Activated B cell treated with CpG ODN at 0.5 μM for 24 hours (primary cell): ENCODE data around the gene ZAP70. TPM values are rescaled to one million over a fixed set of nuclear protein-coding genes. Genes with fewer than 3 reads are reported as not detected.

Experiments
- ATAC-seq: fragments of 200-7000 bp; cut with Tn5 transposase; one replicate; pipeline ENCODE4 v1.10.0; 2021; ENCODE audit warnings: low read depth, mild to moderate bottlenecking, moderate library complexity
- CTCF ChIA-PET: fragments of 350-600 bp; sonication (Branson Sonifier 250); formaldehyde crosslinking; loops from one replicate; lab custom pipeline; 2021; ENCODE audit warnings: antibody characterized with exemption; lab: Charles Lee
- POLR2A ChIA-PET: fragments of 350-600 bp; sonication (Branson Sonifier 250); formaldehyde crosslinking; loops from one replicate; lab custom pipeline; 2021; ENCODE audit warnings: antibody characterized with exemption; lab: Charles Lee
- DNase-seq: peaks from one replicate; pipeline ENCODE4 v3.0.0; 2022
- H3K27ac Mint-ChIP-seq: one replicate; pipeline ENCODE4 v1.8.0; 2020; ENCODE audit warnings: mixed read lengths
- H3K27me3 Mint-ChIP-seq: one replicate; pipeline ENCODE4 v1.8.0; 2021; ENCODE audit warnings: mixed read lengths
- H3K36me3 Mint-ChIP-seq: one replicate; pipeline ENCODE4 v1.8.0; 2021; ENCODE audit warnings: low read depth, mixed read lengths
- H3K4me1 Mint-ChIP-seq: one replicate; pipeline ENCODE4 v1.8.0; 2021; ENCODE audit warnings: mixed read lengths
- H3K4me3 Mint-ChIP-seq: one replicate; pipeline ENCODE4 v1.8.0; 2020; ENCODE audit warnings: mild to moderate bottlenecking, mixed read lengths
- H3K9me3 Mint-ChIP-seq: one replicate; pipeline ENCODE4 v1.8.0; 2020; ENCODE audit warnings: mixed read lengths
- intact Hi-C: fragments of 100-400 bp; cut with micrococcal nuclease; formaldehyde crosslinking; loops from one replicate; pipeline ENCODE4 v1.15.1; 2024
- total RNA-seq: library from RNA; stranded (reverse); gene quantifications from 2 replicates; pipeline ENCODE4 v1.2.3, GENCODE V29; 2022
- TF ChIP-seq, protein P1 (sequence below): fragments of 200-600 bp; IDR thresholded peaks from one replicate; pipeline ENCODE4 v1.8.0; 2022; ENCODE audit warnings: antibody characterized with exemption, mild to moderate bottlenecking

Gene ZAP70
- total RNA-seq, 1 donor from 2014 or later, result 4.8 TPM

DNA sequence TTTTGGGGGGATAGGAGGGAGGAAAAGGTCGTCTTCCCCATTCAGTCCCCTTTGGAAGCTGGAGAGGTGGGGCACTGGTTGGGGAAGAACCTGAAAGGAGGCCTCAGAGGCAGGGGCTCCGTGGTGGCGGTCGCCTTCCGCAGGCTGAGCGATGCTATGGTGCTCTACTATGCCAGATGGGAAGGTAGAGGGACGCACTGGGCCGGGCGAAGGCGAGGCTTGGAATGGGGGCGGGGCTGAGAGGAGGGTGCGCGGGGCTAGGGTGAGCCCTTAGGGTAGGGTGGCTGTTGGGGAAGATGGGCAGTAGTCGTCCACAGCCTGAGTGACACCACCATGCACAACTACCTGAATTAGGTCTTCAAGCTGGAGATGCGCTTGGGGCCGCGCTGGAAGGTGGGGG, 11.1 kb downstream of the ZAP70 start:
- H3K4me1 Mint-ChIP-seq, result peaks cover 3% of the 10 kb centered on the region
- H3K27ac Mint-ChIP-seq, result no peak overlapping the region
- DNase-seq (no peak), ATAC-seq (no peak)
- no peaks in the 10 kb centered on the region for H3K9me3 Mint-ChIP-seq
- POLR2A ChIA-PET, result no interaction called here
- intact Hi-C loops, result no loop called here
- H3K27me3 Mint-ChIP-seq, result no peaks in the 10 kb centered on the region
- no peak overlapping the region for H3K4me3 Mint-ChIP-seq
- TF ChIP-seq, protein P1, sequence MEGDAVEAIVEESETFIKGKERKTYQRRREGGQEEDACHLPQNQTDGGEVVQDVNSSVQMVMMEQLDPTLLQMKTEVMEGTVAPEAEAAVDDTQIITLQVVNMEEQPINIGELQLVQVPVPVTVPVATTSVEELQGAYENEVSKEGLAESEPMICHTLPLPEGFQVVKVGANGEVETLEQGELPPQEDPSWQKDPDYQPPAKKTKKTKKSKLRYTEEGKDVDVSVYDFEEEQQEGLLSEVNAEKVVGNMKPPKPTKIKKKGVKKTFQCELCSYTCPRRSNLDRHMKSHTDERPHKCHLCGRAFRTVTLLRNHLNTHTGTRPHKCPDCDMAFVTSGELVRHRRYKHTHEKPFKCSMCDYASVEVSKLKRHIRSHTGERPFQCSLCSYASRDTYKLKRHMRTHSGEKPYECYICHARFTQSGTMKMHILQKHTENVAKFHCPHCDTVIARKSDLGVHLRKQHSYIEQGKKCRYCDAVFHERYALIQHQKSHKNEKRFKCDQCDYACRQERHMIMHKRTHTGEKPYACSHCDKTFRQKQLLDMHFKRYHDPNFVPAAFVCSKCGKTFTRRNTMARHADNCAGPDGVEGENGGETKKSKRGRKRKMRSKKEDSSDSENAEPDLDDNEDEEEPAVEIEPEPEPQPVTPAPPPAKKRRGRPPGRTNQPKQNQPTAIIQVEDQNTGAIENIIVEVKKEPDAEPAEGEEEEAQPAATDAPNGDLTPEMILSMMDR, result no peak
- H3K36me3 Mint-ChIP-seq, result no peaks in the 10 kb centered on the region
- CTCF ChIA-PET, result no interaction called here

DNA sequence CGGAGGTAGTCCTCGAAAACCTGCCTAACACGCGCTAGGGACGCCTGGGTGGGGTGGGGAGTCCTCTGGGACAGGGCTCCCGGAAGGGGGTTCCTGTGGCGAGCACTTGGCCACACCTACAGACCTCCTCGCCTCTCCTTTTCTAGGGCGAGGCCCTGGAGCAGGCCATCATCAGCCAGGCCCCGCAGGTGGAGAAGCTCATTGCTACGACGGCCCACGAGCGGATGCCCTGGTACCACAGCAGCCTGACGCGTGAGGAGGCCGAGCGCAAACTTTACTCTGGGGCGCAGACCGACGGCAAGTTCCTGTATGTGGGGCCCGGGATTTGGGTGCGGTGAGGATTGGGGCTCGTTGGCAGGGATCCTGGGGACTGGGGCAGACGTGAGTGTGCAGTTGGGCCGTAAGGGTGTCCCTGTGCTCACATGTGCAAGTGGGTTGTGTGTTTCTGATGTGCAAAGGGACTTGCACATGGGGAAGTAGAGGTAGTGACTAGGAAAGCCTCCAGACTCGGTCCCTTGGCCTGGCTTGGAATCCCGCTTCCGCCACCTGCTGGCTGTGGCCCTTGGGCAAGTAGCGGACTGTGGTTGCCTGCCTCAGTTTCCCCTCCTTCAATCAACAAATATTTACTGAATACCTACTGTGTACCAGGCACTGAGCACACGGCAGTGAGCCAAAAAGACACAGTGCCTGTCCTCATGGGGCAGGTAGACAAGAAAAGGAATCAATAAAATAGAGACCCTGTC, 11.7 kb downstream of the ZAP70 start:
- intact Hi-C loops, result no loop called here
- no peaks in the 10 kb centered on the region for H3K9me3 Mint-ChIP-seq
- H3K27me3 Mint-ChIP-seq, result no peaks in the 10 kb centered on the region
- DNase-seq (no peak), ATAC-seq (no peak)
- no peak overlapping the region for H3K27ac Mint-ChIP-seq
- ChIA-PET POLR2A (no interaction called here), CTCF (no interaction called here)
- TF ChIP-seq, protein P1, result no peak
- no peaks in the 10 kb centered on the region for H3K36me3 Mint-ChIP-seq
- no peaks in the 10 kb centered on the region for H3K4me1 Mint-ChIP-seq
- H3K4me3 Mint-ChIP-seq, result no peak overlapping the region

DNA sequence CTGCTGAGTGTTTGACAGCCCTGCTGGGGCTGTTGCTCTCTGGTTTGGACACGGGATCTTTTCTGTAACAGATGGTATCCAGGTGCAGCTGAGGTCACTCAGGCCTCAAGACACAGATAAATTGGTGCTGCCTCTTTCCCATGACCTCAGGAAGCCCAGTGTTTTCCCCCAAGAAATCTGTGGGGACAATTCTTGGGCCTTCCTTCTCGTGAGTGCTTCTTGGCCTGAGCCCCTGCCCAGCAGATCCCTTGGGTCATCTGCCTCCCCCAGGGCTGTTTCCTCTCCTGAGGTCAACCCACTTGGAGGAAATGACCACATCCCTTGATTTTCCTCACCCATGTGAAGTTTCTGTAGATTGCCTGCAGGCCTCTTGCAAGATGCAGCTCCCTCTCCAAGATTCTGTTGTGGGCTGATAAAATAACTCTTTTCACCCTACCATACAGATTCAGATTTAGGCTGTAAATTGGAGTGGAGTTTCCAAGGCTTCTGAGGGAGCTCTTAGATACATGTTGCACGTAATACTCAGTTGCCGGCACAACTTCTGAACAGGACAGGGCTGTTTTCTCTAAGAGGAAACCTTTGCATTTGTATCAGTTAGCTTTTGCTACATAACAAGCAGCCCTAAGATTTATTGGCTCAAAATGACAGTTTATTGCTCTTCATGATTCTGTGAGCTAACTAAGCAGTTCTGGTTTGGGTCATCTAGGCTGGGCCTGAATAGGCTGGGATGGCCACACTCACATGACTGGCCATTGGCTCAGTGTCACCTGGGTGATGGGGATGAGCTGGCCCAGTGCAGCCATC, 13.1 kb downstream of the ZAP70 start:
- DNase-seq (no peak), ATAC-seq (no peak)
- no peaks in the 10 kb centered on the region for H3K27me3 Mint-ChIP-seq
- ChIA-PET POLR2A (no interaction called here), CTCF (interaction anchor here (1.5 kb wide), 1 partner anchor 14 kb away, joined by 6 read pairs; no protein-coding TSS in a partner anchor)
- TF ChIP-seq, protein P1, result no peak
- no peaks in the 10 kb centered on the region for H3K9me3 Mint-ChIP-seq
- no peaks in the 10 kb centered on the region for H3K4me1 Mint-ChIP-seq
- intact Hi-C loops, result no loop called here
- no peak overlapping the region for H3K27ac Mint-ChIP-seq
- no peak overlapping the region for H3K4me3 Mint-ChIP-seq
- no peaks in the 10 kb centered on the region for H3K36me3 Mint-ChIP-seq

DNA sequence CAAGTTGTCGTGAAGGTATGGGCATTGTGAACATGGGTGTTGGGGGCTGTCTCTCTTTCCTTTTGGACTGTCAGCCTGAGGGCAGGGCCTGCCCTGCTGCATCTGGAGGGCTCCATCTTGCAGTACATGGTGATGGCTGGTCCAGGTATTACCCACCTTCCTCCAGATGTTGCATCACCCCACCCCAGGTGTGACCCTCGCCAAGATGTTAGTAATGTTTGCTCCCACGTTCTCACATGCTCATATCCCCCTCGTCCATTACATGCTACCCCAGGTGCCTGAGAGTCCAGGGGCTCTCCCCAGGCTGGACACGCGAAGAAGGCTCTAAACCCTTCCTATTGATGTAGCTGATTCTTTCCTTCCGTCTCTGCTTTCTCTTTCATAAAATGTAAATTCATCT, 13.9 kb downstream of the ZAP70 start:
- H3K36me3 Mint-ChIP-seq, result no peaks in the 10 kb centered on the region
- ChIA-PET POLR2A (no interaction called here), CTCF (interaction anchor here (1.5 kb wide), 1 partner anchor 13 kb away, joined by 6 read pairs; no protein-coding TSS in a partner anchor)
- DNase-seq, result no peak
- H3K4me3 Mint-ChIP-seq, result no peak overlapping the region
- no peak overlapping the region for H3K27ac Mint-ChIP-seq
- TF ChIP-seq, protein P1, result no peak
- H3K27me3 Mint-ChIP-seq, result no peaks in the 10 kb centered on the region
- H3K9me3 Mint-ChIP-seq, result no peaks in the 10 kb centered on the region
- intact Hi-C loops, result no loop called here
- no peaks in the 10 kb centered on the region for H3K4me1 Mint-ChIP-seq
- ATAC-seq, result no peak

DNA sequence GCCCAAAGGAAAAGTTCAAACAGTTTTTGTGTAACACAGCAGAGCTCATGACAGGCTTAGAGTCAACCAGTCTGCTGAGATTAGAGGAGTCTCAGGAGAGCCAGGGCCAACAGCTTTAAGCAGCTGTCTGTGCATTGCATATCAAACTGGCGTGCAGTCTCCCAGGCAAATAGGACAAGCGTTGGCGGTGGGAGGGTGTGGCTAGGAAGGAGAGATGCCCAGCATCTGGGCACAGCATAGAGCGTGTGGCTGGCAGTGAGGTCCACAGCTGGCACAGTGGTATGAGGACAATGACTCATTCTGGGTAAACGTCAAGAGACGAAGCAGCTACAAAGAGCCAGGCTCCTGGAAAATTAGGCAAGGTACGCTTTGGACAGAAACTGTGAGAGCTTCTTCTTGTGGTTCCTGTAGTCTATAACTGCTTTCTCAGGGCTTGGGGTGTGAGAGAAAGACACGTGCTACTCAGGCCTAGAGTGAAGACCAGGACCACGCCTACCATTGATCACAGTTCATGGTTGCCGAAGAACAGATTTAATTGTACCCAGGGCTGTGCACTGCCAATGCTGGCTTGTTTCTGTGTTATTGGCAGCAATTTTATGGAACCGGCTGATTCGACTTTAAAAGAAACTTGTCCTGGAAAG, 14.8 kb downstream of the ZAP70 start:
- Mint-ChIP-seq H3K4me3 (no peak overlapping the region), H3K36me3 (no peaks in the 10 kb centered on the region), H3K9me3 (no peaks in the 10 kb centered on the region), H3K27me3 (no peaks in the 10 kb centered on the region), H3K4me1 (no peaks in the 10 kb centered on the region), H3K27ac (no peak overlapping the region)
- ATAC-seq (no peak), DNase-seq (no peak)
- intact Hi-C loops, result no loop called here
- ChIA-PET CTCF (interaction anchor here (1.0 to 1.3 kb wide), 2 partner anchors 11 to 30 kb away, joined by 3 read pairs; no protein-coding TSS in a partner anchor), POLR2A (no interaction called here)
- TF ChIP-seq, protein P1, result no peak
